ENCODE measurements around the gene USP17L21. TPM values are rescaled to one million over a fixed set of nuclear protein-coding genes. Genes with fewer than 3 reads are reported as not detected.
"Not testable (repeated sequence)": the region's sequence is repeated elsewhere in the genome, so short reads cannot be mapped to it uniquely, and the experiment has no call there.

The USP17L21 gene
- total RNA-seq, 1 donor from 2014 or later: not detected

- intact Hi-C loops (cut with micrococcal nuclease); H3K36me3 Mint-ChIP-seq (ENCODE audit: low read depth); H3K27ac Mint-ChIP-seq; H3K27me3 Mint-ChIP-seq (ENCODE audit: insufficient read depth); H3K4me1 Mint-ChIP-seq (ENCODE audit: low read depth); H3K4me3 Mint-ChIP-seq; H3K9me3 Mint-ChIP-seq: not testable (repeated sequence)
- peak; percentile 1 for DNase-seq (ENCODE audit: low spot score)
Observed at GRCh38 chr4:9271719-9272118, 9.0 kb downstream of the USP17L21 start.

Other genes with a start within 250 kb of the USP17L21 start
- gene FAM90A26, start 92.5 kb upstream of the USP17L21 start, total RNA-seq: not detected in 2 replicates
- not detected in 2 replicates for gene USP17L10, start 52.2 kb upstream of the USP17L21 start, total RNA-seq
- gene USP17L11, start 47.5 kb upstream of the USP17L21 start, total RNA-seq: not detected in 2 replicates
- gene USP17L12, start 42.7 kb upstream of the USP17L21 start, total RNA-seq: not detected in 2 replicates
- gene USP17L13, start 38.0 kb upstream of the USP17L21 start, total RNA-seq: not detected in 2 replicates
- gene USP17L15, start 28.5 kb upstream of the USP17L21 start, total RNA-seq: not detected in 2 replicates
- gene USP17L17, start 19.0 kb upstream of the USP17L21 start, total RNA-seq: not detected in 2 replicates
- not detected in 2 replicates for gene USP17L18, start 14.2 kb upstream of the USP17L21 start, total RNA-seq
- gene USP17L19, start 9.5 kb upstream of the USP17L21 start, total RNA-seq: not detected in 2 replicates
- not detected in 2 replicates for gene USP17L20, start 4.7 kb upstream of the USP17L21 start, total RNA-seq
- not detected in 2 replicates for gene USP17L22, start 4.7 kb downstream of the USP17L21 start, total RNA-seq
- not detected in 2 replicates for gene USP17L24, start 62.3 kb downstream of the USP17L21 start, total RNA-seq
- gene USP17L25, start 67.0 kb downstream of the USP17L21 start, total RNA-seq: not detected in 2 replicates
- gene USP17L26, start 71.8 kb downstream of the USP17L21 start, total RNA-seq: not detected in 2 replicates
- not detected in 2 replicates for gene USP17L5, start 76.5 kb downstream of the USP17L21 start, total RNA-seq
- gene USP17L27, start 81.3 kb downstream of the USP17L21 start, total RNA-seq: not detected in 2 replicates
- gene USP17L28, start 86.0 kb downstream of the USP17L21 start, total RNA-seq: not detected in 2 replicates
- gene USP17L29, start 90.8 kb downstream of the USP17L21 start, total RNA-seq: not detected in 2 replicates
- not detected in 2 replicates for gene USP17L30, start 100.3 kb downstream of the USP17L21 start, total RNA-seq
- gene DEFB131A, start 181.5 kb downstream of the USP17L21 start, total RNA-seq: not detected in 2 replicates

Measured in activated T-helper 1 cell treated with anti-CD3 and anti-CD28 coated beads, Interleukin-12 subunit alpha, Interleukin-12 subunit beta, Interleukin-2, Interleukin-4 antibody, amounts not matched to agents 30 ng/mL and 10 ng/mL and 1 ng/mL, durations not matched to agents 14 hours and 24 hours and 36 hours (primary cell).